ENCODE data around the gene COMMD1.

COMMD1 gene

GRCh38 chr2:62091471-62091870, 186.0 kb downstream of the COMMD1 start:
- POLR2A ChIA-PET, result no interaction called here
- DNase-seq (ENCODE audit: extremely low spot score), result no peak
- CTCF ChIA-PET, result no interaction called here
- TF ChIP-seq CTCF (IDR thresholded peaks at IDR 0.05; ENCODE audit: control extremely low read depth, extremely low read depth, low read depth, missing control alignments), result no peak

- ChIA-PET POLR2A (no interaction called here), CTCF (interaction anchor here (0.7 to 1.6 kb wide), 7 partner anchors 8 to 202 kb away, joined by 3 to 5 read pairs (median 4); no protein-coding TSS in a partner anchor)
- no peak for TF ChIP-seq CTCF (IDR thresholded peaks at IDR 0.05; ENCODE audit: control extremely low read depth, extremely low read depth, low read depth, missing control alignments)
- DNase-seq (ENCODE audit: extremely low spot score), result no peak
Observed at GRCh38 chr2:62099050-62099449, 193.6 kb downstream of the COMMD1 start.

GRCh38 chr2:62099523-62100175, 194.2 kb downstream of the COMMD1 start:
- ChIA-PET POLR2A (no interaction called here), CTCF (interaction anchor here (0.7 to 1.9 kb wide), 8 partner anchors 7 to 201 kb away, joined by 3 to 6 read pairs (median 3); no protein-coding TSS in a partner anchor)
- DNase-seq (ENCODE audit: extremely low spot score), result peak; percentile 57
- no peak for TF ChIP-seq CTCF (IDR thresholded peaks at IDR 0.05; ENCODE audit: control extremely low read depth, extremely low read depth, low read depth, missing control alignments)

GRCh38 chr2:62101886-62102285, 196.4 kb downstream of the COMMD1 start:
- POLR2A ChIA-PET, result no interaction called here
- no peak for TF ChIP-seq CTCF (IDR thresholded peaks at IDR 0.05; ENCODE audit: control extremely low read depth, extremely low read depth, low read depth, missing control alignments)
- no peak for DNase-seq (ENCODE audit: extremely low spot score)
- CTCF ChIA-PET, result interaction anchor here (0.8 to 1.9 kb wide), 2 partner anchors 13 to 62 kb away, joined by 3 to 5 read pairs; no protein-coding TSS in a partner anchor

- POLR2A ChIA-PET, result no interaction called here
- CTCF ChIA-PET, result interaction anchor here (1.9 kb wide), 1 partner anchor 63 kb away, joined by 5 read pairs; no protein-coding TSS in a partner anchor
- TF ChIP-seq CTCF (IDR thresholded peaks at IDR 0.05; ENCODE audit: control extremely low read depth, extremely low read depth, low read depth, missing control alignments), result no peak
- no peak for DNase-seq (ENCODE audit: extremely low spot score)
Observed at GRCh38 chr2:62102402-62102920, 197.0 kb downstream of the COMMD1 start.

- ChIA-PET POLR2A (no interaction called here), CTCF (interaction anchor here (1.0 to 2.0 kb wide), 2 partner anchors 9 to 20 kb away, joined by 3 to 6 read pairs; no protein-coding TSS in a partner anchor)
- TF ChIP-seq CTCF (IDR thresholded peaks at IDR 0.05; ENCODE audit: control extremely low read depth, extremely low read depth, low read depth, missing control alignments), result no peak
- no peak for DNase-seq (ENCODE audit: extremely low spot score)
Observed at GRCh38 chr2:62109554-62109953, 204.1 kb downstream of the COMMD1 start.

Measured in GM10248 (cell line).